MG63 (cell line): ENCODE results near the gene KRTAP10-3. TPM values are rescaled to one million over a fixed set of nuclear protein-coding genes. Genes with fewer than 3 reads are reported as not detected.

Experiments
- DNase-seq: peaks from one replicate; pipeline ENCODE4 v3.0.0-alpha.2; 2020
- H3K27me3 ChIP-seq: fragments of 250-450 bp; sonication (Bioruptor Pico); 2 replicates; pipeline ENCODE4 v1.5.1; 2020; ENCODE audit warnings: mild to moderate bottlenecking, moderate library complexity
- H3K36me3 ChIP-seq: fragments of 250-450 bp; sonication (Bioruptor Pico); 2 replicates; pipeline ENCODE4 v1.5.1; 2020; ENCODE audit warnings: mild to moderate bottlenecking, moderate library complexity
- H3K4me3 ChIP-seq: fragments of 250-450 bp; sonication (Bioruptor Pico); 2 replicates; pipeline ENCODE4 v1.5.1; 2020; ENCODE audit warnings: mild to moderate bottlenecking, moderate library complexity
- H3K9me3 ChIP-seq: fragments of 250-450 bp; sonication (Bioruptor Pico); 2 replicates; pipeline ENCODE4 v1.5.1; 2020; ENCODE audit warnings: mild to moderate bottlenecking, moderate library complexity
- total RNA-seq: library from RNA; depleted of rRNA; stranded (reverse); fragments of >200 nt; shearing (Covaris generic); gene quantifications from 2 replicates; pipeline ENCODE4 v1.2.3, GENCODE V29; 2014; ENCODE audit warnings: low replicate concordance

KRTAP10-3 gene
- total RNA-seq, 1 experiment from 2014 or later, result not detected

DNA sequence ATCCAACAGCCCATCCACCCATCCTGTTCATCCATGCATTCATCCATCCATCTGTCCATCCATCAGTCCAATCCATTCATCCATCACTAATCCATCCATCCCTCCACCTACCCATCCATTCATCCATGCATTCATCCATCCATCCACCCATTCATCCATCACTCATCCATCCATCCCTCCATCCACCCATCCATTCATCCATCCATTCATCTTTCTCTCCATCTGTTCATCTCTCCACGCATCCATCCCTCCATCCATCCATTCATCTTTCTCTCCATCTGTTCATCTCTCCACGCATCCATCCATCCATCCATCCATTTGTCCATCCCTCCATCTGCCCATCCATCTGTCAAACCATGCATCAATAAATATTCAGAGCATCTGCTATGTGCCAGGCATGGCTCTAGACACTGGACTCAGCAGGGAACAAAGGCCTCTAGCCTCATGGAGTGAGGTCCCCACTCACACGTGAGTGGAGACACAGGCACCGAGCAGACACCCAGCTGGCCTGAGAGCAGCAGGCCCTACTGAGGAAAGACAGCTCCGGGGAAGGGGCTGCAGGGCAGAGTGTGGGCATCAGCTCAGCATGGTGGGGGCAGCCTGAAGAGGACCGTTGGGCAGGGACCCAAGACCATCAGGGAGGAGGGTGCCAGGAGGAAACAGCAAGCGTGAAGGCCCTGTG lies 28.2 kb downstream of the KRTAP10-3 start:
- no peak for DNase-seq
- Histone ChIP-seq H3K27me3 (no peaks in the 10 kb centered on the region), H3K36me3 (no peaks in the 10 kb centered on the region), H3K9me3 (no peaks in the 10 kb centered on the region), H3K4me3 (no peak overlapping the region)

DNA sequence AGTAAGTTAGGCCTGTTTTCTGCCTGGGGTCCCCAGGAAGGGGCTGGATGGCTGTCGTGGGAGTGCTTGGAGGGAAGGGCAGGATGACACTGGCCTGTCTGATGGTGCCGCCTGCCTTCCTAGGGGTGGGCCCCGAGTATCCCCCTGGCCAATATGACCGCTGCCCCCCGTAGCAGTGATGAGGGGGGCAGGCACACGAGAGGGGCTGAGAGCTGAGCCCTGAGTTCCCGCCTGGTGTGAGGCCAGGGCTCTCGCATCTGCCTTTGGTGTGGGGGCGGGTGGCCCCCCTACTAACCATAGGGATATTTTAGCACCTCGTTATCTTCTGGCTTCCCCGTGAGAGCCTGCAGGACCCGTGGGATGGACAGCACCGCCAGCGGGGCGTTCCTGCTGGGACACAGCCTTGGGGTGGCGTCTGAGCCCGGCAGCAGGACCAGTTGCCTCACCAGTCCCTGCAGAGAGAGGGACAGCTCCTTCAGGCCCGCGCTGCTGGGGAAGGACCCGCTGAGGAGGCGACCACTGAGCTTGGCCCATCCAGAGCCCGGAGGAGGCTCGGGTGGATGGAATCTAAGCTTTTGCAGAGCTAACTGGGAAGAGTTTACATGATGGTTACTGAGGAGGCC lies 29.0 kb downstream of the KRTAP10-3 start:
- DNase-seq, result no peak
- Histone ChIP-seq H3K4me3 (no peak overlapping the region), H3K9me3 (peaks cover 3% of the 10 kb centered on the region), H3K36me3 (no peaks in the 10 kb centered on the region), H3K27me3 (no peaks in the 10 kb centered on the region)

DNA sequence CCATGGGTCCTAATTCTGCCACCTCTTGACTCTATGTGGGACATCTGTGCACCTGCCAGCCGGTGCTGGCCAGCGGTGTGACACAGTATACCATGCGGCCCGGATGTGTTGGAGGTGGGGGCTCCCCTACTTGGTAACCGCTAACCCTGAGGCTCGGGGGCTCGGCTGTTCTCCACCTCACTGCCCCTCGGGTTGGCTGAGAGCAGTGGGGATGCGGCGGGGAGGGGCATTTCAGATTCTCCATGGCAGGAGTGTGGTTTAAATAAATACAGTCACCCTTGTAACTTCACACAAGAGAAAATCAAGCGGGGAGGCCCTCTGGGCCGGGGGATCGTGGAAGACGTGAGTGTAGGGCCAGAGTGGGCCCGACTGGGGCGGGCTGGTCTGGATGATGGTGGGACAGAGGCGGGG lies 29.6 kb downstream of the KRTAP10-3 start:
- Histone ChIP-seq H3K27me3 (no peaks in the 10 kb centered on the region), H3K4me3 (no peak overlapping the region), H3K36me3 (no peaks in the 10 kb centered on the region), H3K9me3 (peaks cover 6% of the 10 kb centered on the region)
- DNase-seq, result no peak

DNA sequence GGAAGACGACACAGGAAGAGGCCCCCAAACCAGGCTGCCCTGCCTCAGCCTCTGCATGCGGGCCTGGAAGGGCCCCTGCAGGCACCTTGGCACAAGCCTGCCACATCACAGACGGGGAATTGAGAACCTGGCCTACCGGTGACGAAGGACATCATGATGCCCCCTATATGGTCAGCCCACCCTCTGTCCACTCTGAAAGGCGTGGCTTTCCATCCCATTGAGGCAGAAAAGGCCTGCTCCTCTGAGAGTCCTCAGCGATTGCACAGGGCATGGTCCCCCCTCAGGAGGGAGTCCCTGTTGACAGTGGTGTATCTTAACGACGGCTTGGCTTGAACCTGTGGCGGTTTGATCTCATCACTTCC lies 30.0 kb downstream of the KRTAP10-3 start:
- H3K9me3 ChIP-seq, result peaks cover 9% of the 10 kb centered on the region
- H3K4me3 ChIP-seq, result no peak overlapping the region
- H3K36me3 ChIP-seq, result no peaks in the 10 kb centered on the region
- no peaks in the 10 kb centered on the region for H3K27me3 ChIP-seq
- DNase-seq, result no peak

DNA sequence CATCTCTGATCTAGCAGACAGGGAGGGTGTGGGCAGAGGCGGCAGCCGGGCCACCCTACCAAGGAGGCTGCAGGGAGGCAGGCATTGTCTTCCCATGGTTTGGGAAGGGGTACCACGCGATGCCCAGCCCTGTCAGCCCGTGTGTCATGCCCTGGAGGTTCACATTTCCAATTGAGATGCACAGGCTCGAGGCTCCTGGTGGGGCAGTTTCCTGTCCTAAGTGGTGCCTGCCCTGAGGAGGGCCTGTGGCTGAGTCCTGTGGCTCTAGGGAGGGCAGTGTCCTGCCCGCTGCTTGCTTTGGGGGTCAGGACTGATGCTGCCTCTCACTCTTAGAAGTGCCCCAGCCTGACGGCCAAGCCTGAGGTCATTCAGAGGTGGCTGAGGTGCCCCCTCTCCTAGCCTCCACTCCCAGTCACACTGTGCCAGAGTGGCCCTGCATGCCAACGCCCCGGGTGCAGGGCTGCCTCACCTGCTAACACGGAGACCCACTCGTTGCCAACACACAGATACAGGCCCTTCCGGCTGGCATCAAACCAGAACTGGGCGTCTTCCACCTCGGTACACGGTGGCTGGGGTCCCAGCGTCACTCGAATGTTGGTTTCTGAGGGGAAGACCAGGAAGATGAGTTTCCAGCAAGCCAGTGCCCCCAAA lies 30.5 kb downstream of the KRTAP10-3 start:
- Histone ChIP-seq H3K36me3 (no peaks in the 10 kb centered on the region), H3K9me3 (peaks cover 10% of the 10 kb centered on the region)
- no peak for DNase-seq

DNA sequence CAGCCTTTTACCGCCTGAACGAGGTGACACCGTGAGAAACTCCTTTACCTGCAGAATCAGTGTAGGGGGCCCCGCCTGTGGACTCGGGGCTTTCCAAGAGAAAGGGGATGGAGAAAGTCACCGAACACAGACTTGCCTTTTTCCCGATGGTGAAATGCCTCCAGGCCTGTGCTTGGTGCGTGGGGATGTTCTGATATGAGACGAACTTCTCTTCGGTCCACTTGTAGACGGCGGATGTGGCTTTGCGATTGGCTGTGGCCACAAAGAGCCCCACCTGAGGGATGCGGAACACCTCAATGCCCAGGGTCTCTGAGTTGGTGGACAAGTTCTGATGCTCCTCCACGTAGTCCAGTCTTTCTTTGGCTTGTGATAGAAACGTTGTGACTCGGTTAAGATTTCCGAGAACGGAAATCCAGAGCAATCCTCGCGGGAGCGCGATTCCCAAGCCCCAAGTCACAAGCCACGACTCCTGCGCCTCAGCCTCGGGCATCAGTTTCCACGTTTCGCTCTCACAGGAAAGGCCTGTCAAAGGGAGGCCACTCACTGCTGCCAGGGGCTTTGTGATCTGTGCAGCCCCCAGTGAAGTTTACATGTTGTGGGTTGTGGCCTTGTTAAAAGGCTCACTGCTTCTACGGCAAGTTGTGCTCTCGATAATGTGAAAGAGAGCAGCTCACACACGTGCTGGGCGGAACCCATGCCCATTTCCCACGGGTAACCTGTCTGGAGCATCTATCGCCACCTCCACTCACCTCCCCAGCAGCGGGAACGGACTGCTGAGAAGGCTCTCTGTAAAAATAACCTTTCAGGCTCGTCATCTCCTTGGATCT lies 31.2 kb downstream of the KRTAP10-3 start:
- Histone ChIP-seq H3K36me3 (no peaks in the 10 kb centered on the region), H3K4me3 (no peak overlapping the region), H3K27me3 (no peaks in the 10 kb centered on the region), H3K9me3 (peaks cover 10% of the 10 kb centered on the region)
- DNase-seq, result no peak

More for the DNA sequence above, 30.5 kb downstream of the KRTAP10-3 start:
- Histone ChIP-seq H3K27me3 (no peaks in the 10 kb centered on the region), H3K4me3 (no peak overlapping the region)

DNA sequence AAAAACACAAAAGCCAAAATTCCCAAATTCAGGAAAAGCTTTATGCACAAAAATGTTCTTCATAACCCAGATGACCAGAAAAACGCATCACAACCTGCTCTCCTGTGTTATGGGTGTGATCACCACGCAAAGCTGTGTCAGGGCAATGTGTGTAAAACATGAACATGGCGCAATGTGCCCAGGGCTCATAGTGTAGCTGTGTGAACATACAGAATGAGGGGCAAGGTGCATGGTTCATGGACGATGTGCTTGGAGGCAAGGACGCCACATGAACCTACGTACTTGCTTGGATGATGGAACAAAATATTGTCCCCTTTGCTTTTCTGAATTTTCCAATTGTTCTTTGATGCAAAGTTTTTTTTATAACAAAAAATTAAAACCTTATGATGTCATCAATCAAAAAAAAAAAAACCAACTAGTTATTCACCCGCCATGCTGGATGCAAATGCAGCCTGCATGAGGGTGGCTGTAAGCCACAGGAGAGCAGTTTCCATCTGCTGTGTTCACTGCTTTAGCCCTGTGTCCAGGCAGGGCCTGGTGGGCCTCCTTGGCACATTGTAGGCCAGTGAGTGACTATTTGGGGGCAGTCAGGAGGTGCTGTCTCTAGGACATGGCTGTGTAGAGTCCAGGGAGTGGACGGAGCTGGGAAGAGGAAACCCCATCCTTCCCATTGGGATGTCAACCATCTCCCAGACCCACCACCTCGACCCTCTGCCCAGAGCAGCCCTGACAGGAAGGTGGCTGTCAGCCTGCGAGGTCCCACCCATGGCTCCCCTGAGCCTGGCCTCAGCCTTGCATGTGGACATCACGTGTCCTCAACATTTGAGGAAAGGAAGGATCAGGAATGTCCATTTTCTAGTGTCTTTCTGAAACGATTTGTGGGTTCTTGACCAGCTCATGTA lies 32.2 kb downstream of the KRTAP10-3 start:
- DNase-seq, result no peak
- no peaks in the 10 kb centered on the region for H3K36me3 ChIP-seq
- H3K27me3 ChIP-seq, result no peaks in the 10 kb centered on the region
- peaks cover 10% of the 10 kb centered on the region for H3K9me3 ChIP-seq
- no peak overlapping the region for H3K4me3 ChIP-seq

DNA sequence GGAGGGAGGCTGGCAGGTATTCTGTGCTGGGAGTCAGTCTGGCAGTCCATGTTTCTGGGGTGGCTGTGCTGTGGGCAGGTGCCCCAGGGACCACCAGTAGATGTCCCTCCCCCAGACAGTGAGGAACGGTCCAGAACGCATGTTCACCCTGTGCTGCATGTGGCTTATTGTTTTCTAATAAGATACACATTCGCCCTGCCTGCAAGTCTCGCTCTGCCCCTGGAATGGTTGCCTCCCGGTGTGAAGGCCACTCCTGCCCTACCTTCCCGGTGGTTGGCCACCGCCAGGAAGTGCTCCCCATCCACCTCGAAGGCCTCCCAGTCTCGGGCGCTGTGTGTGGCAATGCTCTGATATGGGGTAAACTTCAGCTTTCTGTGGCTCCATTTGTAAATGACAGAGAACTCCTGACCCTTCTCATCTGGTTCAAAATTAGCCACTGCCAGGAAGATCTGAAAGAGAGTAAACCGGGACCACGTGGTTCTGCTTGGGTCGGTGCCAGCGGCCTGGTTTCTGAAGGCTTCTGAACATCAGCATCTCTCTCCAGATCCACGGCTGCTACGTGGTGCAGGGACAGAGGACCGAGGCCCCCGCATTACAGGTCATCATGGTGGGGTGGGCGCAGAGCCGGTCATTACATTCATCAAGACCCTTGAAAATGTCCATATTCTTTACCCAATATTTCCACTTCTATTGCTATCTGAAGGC lies 33.1 kb downstream of the KRTAP10-3 start:
- DNase-seq, result no peak
- H3K9me3 ChIP-seq, result peaks cover 10% of the 10 kb centered on the region

DNA sequence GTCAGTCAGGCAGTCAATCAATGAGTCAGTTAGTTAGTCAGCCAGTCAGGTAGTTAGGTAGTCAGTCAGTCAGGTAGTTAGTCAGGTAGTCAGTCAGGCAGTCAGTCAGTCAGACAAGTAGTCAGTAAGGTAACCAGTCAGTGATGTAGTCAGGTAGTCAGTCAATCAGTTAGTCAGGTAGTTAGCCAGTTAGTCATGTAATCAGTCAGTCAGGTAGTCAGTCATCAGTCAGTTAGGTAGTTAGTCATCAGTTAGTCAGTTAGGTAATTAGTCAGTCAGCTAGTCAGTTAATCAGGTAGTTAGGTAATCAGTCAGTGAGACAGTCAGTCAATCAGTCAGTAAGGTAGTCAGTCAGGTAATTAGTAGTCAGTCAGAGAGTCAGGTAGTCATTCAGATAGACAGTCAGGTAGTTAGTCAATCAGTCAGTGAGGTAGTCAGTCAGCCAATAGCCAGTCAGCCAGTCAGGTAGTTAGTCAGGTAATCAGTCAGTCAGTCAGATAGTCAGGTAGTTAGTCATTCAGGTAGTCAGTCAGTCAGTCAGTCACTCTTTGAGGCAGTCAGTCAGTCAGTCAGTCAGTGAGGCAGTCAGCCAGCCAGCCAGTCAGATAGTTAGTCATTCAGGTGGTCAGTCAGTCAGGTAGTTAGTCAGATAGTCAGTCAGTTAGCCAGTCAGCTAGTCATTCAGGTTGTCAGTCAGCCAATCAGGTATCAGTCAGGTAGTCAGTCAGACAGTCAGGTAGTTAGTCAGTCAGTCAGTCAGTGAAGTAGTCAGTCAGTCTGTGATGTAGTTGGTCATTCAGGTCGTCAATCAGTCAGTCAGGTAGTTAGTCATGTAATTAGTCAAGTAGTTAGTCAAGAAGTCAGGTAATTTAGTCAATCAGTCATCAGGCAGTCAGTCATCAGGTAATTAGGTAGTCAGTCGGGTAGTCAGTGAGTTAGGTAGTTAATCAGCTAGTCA lies 33.9 kb downstream of the KRTAP10-3 start:
- Histone ChIP-seq H3K9me3 (peaks cover 10% of the 10 kb centered on the region), H3K27me3 (peaks cover 3% of the 10 kb centered on the region; the same call in 1 of the 2 replicates), H3K36me3 (no peaks in the 10 kb centered on the region), H3K4me3 (no peak overlapping the region)
- no peak for DNase-seq

More for the DNA sequence above, 33.1 kb downstream of the KRTAP10-3 start:
- Histone ChIP-seq H3K27me3 (no peaks in the 10 kb centered on the region), H3K4me3 (no peak overlapping the region), H3K36me3 (no peaks in the 10 kb centered on the region)

GRCh38 chr21:44523567-44524413 lies 34.8 kb downstream of the KRTAP10-3 start:
- Histone ChIP-seq H3K9me3 (peaks cover 10% of the 10 kb centered on the region), H3K27me3 (peaks cover 8% of the 10 kb centered on the region; the same call in 1 of the 2 replicates), H3K36me3 (no peaks in the 10 kb centered on the region), H3K4me3 (no peak overlapping the region)
- no peak for DNase-seq

DNA sequence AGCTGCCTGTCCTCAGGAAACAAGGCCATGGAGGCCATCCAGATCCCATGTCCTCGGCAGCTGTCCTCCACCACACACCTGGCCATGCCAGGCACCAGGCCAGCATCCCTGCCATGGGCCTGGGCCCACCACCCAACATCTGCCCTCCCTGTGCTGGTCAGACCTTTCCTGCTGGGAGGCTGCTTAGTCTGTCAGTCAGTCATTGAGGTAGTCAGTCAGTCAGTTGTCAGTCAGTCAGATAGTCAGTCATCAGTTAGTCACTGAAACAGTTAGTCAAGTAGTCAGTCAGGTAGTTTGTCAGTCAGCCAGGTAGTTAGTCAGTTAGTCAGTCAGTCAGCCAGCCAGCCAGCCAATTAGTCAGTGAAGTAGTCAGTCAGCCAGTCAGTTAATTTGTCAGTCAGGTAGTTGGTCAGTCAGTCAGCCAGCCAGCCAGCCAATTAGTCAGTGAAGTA lies 35.8 kb downstream of the KRTAP10-3 start:
- peaks cover 8% of the 10 kb centered on the region; the same call in 1 of the 2 replicates for H3K27me3 ChIP-seq
- no peaks in the 10 kb centered on the region for H3K36me3 ChIP-seq
- no peak for DNase-seq
- H3K9me3 ChIP-seq, result peaks cover 10% of the 10 kb centered on the region
- no peak overlapping the region for H3K4me3 ChIP-seq

- Histone ChIP-seq H3K4me3 (no peak overlapping the region), H3K9me3 (peaks cover 13% of the 10 kb centered on the region), H3K27me3 (peaks cover 8% of the 10 kb centered on the region; the same call in 1 of the 2 replicates), H3K36me3 (no peaks in the 10 kb centered on the region)
- no peak for DNase-seq
Observed at GRCh38 chr21:44521928-44522752, 36.5 kb downstream of the KRTAP10-3 start.
